ENCODE data around the gene EPHB4.

- no peak for TF ChIP-seq CTCF (IDR thresholded peaks at IDR 0.05 in 2 of 3, conservative IDR thresholded peaks at IDR 0.05 in 1 of 3; ENCODE audit: control insufficient read depth in 2 of 3, extremely low read depth in 1 of 3, insufficient read depth in 1 of 3, low read depth in 3 of 3, low read length in 3 of 3)
- TF ChIP-seq POLR2A (IDR thresholded peaks at IDR 0.05; ENCODE audit: low read depth, low read length), result no peak
- no peak for TF ChIP-seq CREB1 (IDR thresholded peaks at IDR 0.05; ENCODE audit: low read depth)
- TF ChIP-seq ZBTB33 (IDR thresholded peaks at IDR 0.05), result no peak
- no peak for TF ChIP-seq RFX5 (IDR thresholded peaks at IDR 0.05; ENCODE audit: low read depth, low read length)
- TF ChIP-seq NFYB (IDR thresholded peaks at IDR 0.05; ENCODE audit: insufficient read depth, low read depth, low read length), result no peak
- no peak for TF ChIP-seq EGR1 (IDR thresholded peaks at IDR 0.05; ENCODE audit: borderline replicate concordance in 1 of 2, low read depth in 2 of 2, low read length in 2 of 2)
- TF ChIP-seq BCL3 (IDR thresholded peaks at IDR 0.05; ENCODE audit: borderline replicate concordance, insufficient read depth, low read depth, low read length, poor library complexity, severe bottlenecking), result no peak
- TF ChIP-seq JUNB (IDR thresholded peaks at IDR 0.05), result no peak
- no peak for TF ChIP-seq NRF1 (conservative IDR thresholded peaks at IDR 0.05; ENCODE audit: low read depth, low read length)
Observed at GRCh38 chr7:100861616-100861985, 34.3 kb upstream of the EPHB4 start.
